Measurements from ENCODE around the gene RASGRF2.

The RASGRF2 gene

GRCh38 chr5:81235287-81236072, 275.3 kb downstream of the RASGRF2 start:
- Histone ChIP-seq H3K4me2 (ENCODE audit: low read length) (peak overlapping the region; percentile 58), H2AFZ (no peak overlapping the region), H3K79me2 (peaks cover 4% of the 10 kb centered on the region), H3K27me3 (ENCODE audit: control insufficient read depth, insufficient read depth, low read length) (no peaks in the 10 kb centered on the region), H3K4me3 (ENCODE audit: low read depth, low read length) (peak overlapping the region; percentile 13), H3K9ac (no peak overlapping the region), H3K4me1 (no peaks in the 10 kb centered on the region), H3K36me3 (ENCODE audit: control insufficient read depth, insufficient read depth, low read length) (no peaks in the 10 kb centered on the region), H3K9me3 (ENCODE audit: control insufficient read depth, low read length) (no peaks in the 10 kb centered on the region), H3K27ac (no peak overlapping the region)
- TF ChIP-seq CTCF (IDR thresholded peaks at IDR 0.05) = no peak

- no peaks in the 10 kb centered on the region for H3K9me3 ChIP-seq (ENCODE audit: control insufficient read depth, low read length)
- peaks cover 4% of the 10 kb centered on the region for H3K79me2 ChIP-seq
- peaks cover 4% of the 10 kb centered on the region for H3K4me1 ChIP-seq
- H3K27ac ChIP-seq = no peak overlapping the region
- H3K4me3 ChIP-seq (ENCODE audit: low read depth, low read length) = no peak overlapping the region
- no peaks in the 10 kb centered on the region for H3K36me3 ChIP-seq (ENCODE audit: control insufficient read depth, insufficient read depth, low read length)
- no peak overlapping the region for H2AFZ ChIP-seq
- no peak overlapping the region for H3K4me2 ChIP-seq (ENCODE audit: low read length)
- H3K27me3 ChIP-seq (ENCODE audit: control insufficient read depth, insufficient read depth, low read length) = no peaks in the 10 kb centered on the region
- TF ChIP-seq CTCF (IDR thresholded peaks at IDR 0.05) = no peak
- no peak overlapping the region for H3K9ac ChIP-seq
Observed at GRCh38 chr5:81238460-81238859, 278.3 kb downstream of the RASGRF2 start.

- Histone ChIP-seq H2AFZ (no peak overlapping the region), H3K27ac (no peak overlapping the region), H3K9ac (no peak overlapping the region), H3K79me2 (peaks cover 4% of the 10 kb centered on the region), H3K4me3 (ENCODE audit: low read depth, low read length) (no peak overlapping the region), H3K27me3 (ENCODE audit: control insufficient read depth, insufficient read depth, low read length) (no peaks in the 10 kb centered on the region), H3K36me3 (ENCODE audit: control insufficient read depth, insufficient read depth, low read length) (no peaks in the 10 kb centered on the region), H3K4me1 (peaks cover 4% of the 10 kb centered on the region), H3K4me2 (ENCODE audit: low read length) (no peak overlapping the region), H3K9me3 (ENCODE audit: control insufficient read depth, low read length) (no peaks in the 10 kb centered on the region)
- no peak for TF ChIP-seq CTCF (IDR thresholded peaks at IDR 0.05)
Observed at GRCh38 chr5:81239613-81240012, 279.4 kb downstream of the RASGRF2 start.

GRCh38 chr5:81241001-81241400, 280.8 kb downstream of the RASGRF2 start:
- H3K9ac ChIP-seq = no peak overlapping the region
- no peaks in the 10 kb centered on the region for H3K27me3 ChIP-seq (ENCODE audit: control insufficient read depth, insufficient read depth, low read length)
- no peak overlapping the region for H2AFZ ChIP-seq
- no peak overlapping the region for H3K4me3 ChIP-seq (ENCODE audit: low read depth, low read length)
- H3K27ac ChIP-seq = no peak overlapping the region
- no peaks in the 10 kb centered on the region for H3K36me3 ChIP-seq (ENCODE audit: control insufficient read depth, insufficient read depth, low read length)
- peaks cover 4% of the 10 kb centered on the region for H3K4me1 ChIP-seq
- no peak for TF ChIP-seq CTCF (IDR thresholded peaks at IDR 0.05)
- H3K79me2 ChIP-seq = peaks cover 4% of the 10 kb centered on the region
- no peak overlapping the region for H3K4me2 ChIP-seq (ENCODE audit: low read length)
- no peaks in the 10 kb centered on the region for H3K9me3 ChIP-seq (ENCODE audit: control insufficient read depth, low read length)

Measured in parathyroid adenoma (tissue), 2 donors.